ENCODE data around the gene TTLL6.

GRCh38 chr17:48816438-48816773 lies 623 bp downstream of the TTLL6 start:
- TF ChIP-seq, protein P1, sequence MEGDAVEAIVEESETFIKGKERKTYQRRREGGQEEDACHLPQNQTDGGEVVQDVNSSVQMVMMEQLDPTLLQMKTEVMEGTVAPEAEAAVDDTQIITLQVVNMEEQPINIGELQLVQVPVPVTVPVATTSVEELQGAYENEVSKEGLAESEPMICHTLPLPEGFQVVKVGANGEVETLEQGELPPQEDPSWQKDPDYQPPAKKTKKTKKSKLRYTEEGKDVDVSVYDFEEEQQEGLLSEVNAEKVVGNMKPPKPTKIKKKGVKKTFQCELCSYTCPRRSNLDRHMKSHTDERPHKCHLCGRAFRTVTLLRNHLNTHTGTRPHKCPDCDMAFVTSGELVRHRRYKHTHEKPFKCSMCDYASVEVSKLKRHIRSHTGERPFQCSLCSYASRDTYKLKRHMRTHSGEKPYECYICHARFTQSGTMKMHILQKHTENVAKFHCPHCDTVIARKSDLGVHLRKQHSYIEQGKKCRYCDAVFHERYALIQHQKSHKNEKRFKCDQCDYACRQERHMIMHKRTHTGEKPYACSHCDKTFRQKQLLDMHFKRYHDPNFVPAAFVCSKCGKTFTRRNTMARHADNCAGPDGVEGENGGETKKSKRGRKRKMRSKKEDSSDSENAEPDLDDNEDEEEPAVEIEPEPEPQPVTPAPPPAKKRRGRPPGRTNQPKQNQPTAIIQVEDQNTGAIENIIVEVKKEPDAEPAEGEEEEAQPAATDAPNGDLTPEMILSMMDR (IDR thresholded peaks at IDR 0.05; ENCODE audit: low read depth, low read length, missing input control), result no peak
- no peak for TF ChIP-seq SP1 (IDR thresholded peaks at IDR 0.05)
- TF ChIP-seq RXRA (IDR thresholded peaks at IDR 0.05), result no peak
- no peak for TF ChIP-seq RAD21 (IDR thresholded peaks at IDR 0.05)
- TF ChIP-seq, protein P2, sequence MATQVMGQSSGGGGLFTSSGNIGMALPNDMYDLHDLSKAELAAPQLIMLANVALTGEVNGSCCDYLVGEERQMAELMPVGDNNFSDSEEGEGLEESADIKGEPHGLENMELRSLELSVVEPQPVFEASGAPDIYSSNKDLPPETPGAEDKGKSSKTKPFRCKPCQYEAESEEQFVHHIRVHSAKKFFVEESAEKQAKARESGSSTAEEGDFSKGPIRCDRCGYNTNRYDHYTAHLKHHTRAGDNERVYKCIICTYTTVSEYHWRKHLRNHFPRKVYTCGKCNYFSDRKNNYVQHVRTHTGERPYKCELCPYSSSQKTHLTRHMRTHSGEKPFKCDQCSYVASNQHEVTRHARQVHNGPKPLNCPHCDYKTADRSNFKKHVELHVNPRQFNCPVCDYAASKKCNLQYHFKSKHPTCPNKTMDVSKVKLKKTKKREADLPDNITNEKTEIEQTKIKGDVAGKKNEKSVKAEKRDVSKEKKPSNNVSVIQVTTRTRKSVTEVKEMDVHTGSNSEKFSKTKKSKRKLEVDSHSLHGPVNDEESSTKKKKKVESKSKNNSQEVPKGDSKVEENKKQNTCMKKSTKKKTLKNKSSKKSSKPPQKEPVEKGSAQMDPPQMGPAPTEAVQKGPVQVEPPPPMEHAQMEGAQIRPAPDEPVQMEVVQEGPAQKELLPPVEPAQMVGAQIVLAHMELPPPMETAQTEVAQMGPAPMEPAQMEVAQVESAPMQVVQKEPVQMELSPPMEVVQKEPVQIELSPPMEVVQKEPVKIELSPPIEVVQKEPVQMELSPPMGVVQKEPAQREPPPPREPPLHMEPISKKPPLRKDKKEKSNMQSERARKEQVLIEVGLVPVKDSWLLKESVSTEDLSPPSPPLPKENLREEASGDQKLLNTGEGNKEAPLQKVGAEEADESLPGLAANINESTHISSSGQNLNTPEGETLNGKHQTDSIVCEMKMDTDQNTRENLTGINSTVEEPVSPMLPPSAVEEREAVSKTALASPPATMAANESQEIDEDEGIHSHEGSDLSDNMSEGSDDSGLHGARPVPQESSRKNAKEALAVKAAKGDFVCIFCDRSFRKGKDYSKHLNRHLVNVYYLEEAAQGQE (IDR thresholded peaks at IDR 0.05), result no peak
- TF ChIP-seq GABPA (IDR thresholded peaks at IDR 0.05 in 1 of 2, conservative IDR thresholded peaks at IDR 0.05 in 1 of 2), result no peak
- TF ChIP-seq, protein P3, sequence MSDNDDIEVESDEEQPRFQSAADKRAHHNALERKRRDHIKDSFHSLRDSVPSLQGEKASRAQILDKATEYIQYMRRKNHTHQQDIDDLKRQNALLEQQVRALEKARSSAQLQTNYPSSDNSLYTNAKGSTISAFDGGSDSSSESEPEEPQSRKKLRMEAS (IDR thresholded peaks at IDR 0.05), result no peak
- TF ChIP-seq YY1 (IDR thresholded peaks at IDR 0.05), result no peak
